Fibroblast of villous mesenchyme (primary cell): ENCODE data around the gene PLEKHF1. TPM values are rescaled to one million over a fixed set of nuclear protein-coding genes. Genes with fewer than 3 reads are reported as not detected.
"Not testable (repeated sequence)": the region's sequence is repeated elsewhere in the genome, so short reads cannot be mapped to it uniquely, and the experiment has no call there.

ENCODE experiments used
- DNase-seq: peaks from one replicate; pipeline ENCODE4 v3.0.0-alpha.2; 2010; ENCODE audit warnings: low read depth
- H3K4me3 ChIP-seq: 2 replicates; pipeline ENCODE4 v1.5.1; 2011; ENCODE audit warnings: low read depth, mild to moderate bottlenecking, low read length
- CTCF ChIP-seq: IDR thresholded peaks from 2 replicates; pipeline ENCODE4 v1.5.1; 2012; ENCODE audit warnings: low read depth, mild to moderate bottlenecking, low read length; ENCODE audit not compliant: insufficient read depth
- total RNA-seq: library from RNA; depleted of rRNA; stranded (reverse); fragments of >200 nt; gene quantifications from 2 replicates; pipeline ENCODE4 v1.2.3, GENCODE V29; 2012

PLEKHF1 gene
- total RNA-seq, 1 donor: 9.9 TPM

- TF ChIP-seq CTCF: no peak
- no peak for DNase-seq
These were observed 38.9 kb upstream of the PLEKHF1 start for GRCh38 chr19:29626386-29626785.

GRCh38 chr19:29626832-29627231 is 38.4 kb upstream of the PLEKHF1 start:
- not testable (repeated sequence) for H3K4me3 ChIP-seq, DNase-seq

More at GRCh38 chr19:29626386-29626785, 38.9 kb upstream of the PLEKHF1 start:
- H3K4me3 ChIP-seq: no peak overlapping the region

GRCh38 chr19:29628661-29629385 is 36.4 kb upstream of the PLEKHF1 start:
- no peak for TF ChIP-seq CTCF
- no peak for DNase-seq

GRCh38 chr19:29629836-29630534 is 35.3 kb upstream of the PLEKHF1 start:
- TF ChIP-seq CTCF: no peak
- no peak for DNase-seq
- no peak overlapping the region for H3K4me3 ChIP-seq

More at GRCh38 chr19:29628661-29629385, 36.4 kb upstream of the PLEKHF1 start:
- no peak overlapping the region for H3K4me3 ChIP-seq

GRCh38 chr19:29630655-29631054 is 34.6 kb upstream of the PLEKHF1 start:
- no peak overlapping the region for H3K4me3 ChIP-seq
- DNase-seq: no peak
- TF ChIP-seq CTCF: no peak

GRCh38 chr19:29631450-29631849 is 33.8 kb upstream of the PLEKHF1 start:
- DNase-seq: no peak
- TF ChIP-seq CTCF: no peak
- no peak overlapping the region for H3K4me3 ChIP-seq

- TF ChIP-seq CTCF: no peak
- no peak overlapping the region for H3K4me3 ChIP-seq
- DNase-seq: no peak
These were observed 31.3 kb upstream of the PLEKHF1 start for GRCh38 chr19:29634002-29634401.
